Suppressor macrophage (primary cell): ENCODE data around the gene CAD.
"Not testable (repeated sequence)": the region's sequence is repeated elsewhere in the genome, so short reads cannot be mapped to it uniquely, and the experiment has no call there.

ENCODE experiments used
- DNase-seq, 4 experiments: peaks; one replicate each; pipeline ENCODE4 v3.0.0-alpha.2; 2020 to 2022
- total RNA-seq, 17 experiments: gene quantifications; one replicate each; lab custom pipeline; 2026; ENCODE audit warnings: mixed read lengths in 6 of 17, inconsistent platforms in 3 of 17; lab: John Stamatoyannopoulos, UW

The CAD gene
- 16.4 to 117 (median 50.7) reads per million in 17 experiments for total RNA-seq

- DNase-seq, result peak; percentile 94 to 98 (median 96)
Observed at GRCh38 chr2:27217173-27218121, at the start of gene CAD. Gene CAD (plus strand): TSS chr2:27217369. CDS start chr2:27217552, 183 bp downstream.

- no peak for DNase-seq
Observed at GRCh38 chr2:27170581-27171337, 46.4 kb upstream of the CAD start.

- DNase-seq, result no peak
Observed at GRCh38 chr2:27171351-27171848, 45.8 kb upstream of the CAD start.

DNA sequence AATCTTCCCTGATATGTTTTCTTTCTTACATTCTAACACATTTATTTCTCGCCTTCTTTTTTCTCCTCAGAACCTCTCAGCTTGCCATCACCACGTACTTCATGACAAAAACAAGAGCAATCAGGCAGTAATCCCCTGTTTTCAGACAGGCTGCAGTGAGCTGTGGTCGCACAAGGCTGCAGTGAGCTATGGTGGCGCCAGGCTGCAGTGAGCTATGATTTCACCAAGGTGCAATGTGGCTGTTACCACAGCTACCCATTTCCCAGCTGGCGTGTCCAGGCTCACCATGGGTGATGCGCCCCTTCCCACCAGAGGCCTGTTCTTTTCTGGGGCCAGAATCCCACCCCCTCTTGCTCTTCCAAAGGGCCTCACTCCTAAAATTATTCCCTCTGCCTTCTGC, 42.5 kb upstream of the CAD start:
- no peak for DNase-seq

- no peak for DNase-seq
Observed at GRCh38 chr2:27175330-27175729, 41.8 kb upstream of the CAD start.

- not testable (repeated sequence) for DNase-seq
Observed at GRCh38 chr2:27175781-27176180, 41.4 kb upstream of the CAD start.

DNA sequence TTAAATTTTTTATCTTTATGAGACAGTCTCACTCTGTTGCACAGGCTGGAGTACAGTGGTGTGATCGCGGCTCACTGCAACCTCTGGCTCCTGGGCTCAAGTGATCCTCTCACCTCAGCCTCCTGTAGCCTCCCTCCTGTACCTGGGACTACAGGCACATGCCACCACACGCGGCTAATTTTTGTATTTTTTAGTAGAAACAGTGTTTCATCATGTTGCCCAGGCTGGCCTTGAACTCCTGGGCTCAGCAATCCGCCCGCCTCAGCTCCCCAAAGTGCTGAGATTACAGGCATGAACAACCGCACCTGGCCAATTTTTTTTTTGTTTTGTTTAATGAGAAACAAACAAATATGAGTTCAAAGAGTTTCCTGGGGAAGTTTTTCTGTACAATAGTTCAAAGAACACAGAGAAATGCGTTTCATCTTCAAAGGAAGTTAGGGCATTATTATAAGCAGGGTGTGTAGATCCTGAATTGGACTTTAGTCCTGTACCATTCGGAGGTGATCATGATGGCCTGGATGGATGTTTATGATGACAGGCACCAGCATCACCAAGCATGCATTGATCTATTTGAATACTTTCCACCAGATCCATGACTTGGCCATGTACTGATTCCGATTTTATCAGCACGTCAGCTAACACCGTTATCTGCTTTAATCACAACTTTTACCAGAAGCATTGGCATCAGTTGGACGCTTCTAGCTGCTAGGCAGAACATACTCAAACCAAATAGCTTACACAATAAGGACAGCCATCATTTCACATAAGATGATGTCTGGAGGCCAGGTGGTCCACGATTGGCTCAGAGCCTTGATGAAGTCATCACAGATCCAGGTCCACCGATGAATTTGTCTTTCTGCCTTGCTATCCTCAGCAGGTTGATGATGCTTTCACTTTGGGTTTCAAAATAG, 39.5 kb upstream of the CAD start:
- DNase-seq, result no peak

- DNase-seq, result no peak
Observed at GRCh38 chr2:27178469-27178868, 38.7 kb upstream of the CAD start.

DNA sequence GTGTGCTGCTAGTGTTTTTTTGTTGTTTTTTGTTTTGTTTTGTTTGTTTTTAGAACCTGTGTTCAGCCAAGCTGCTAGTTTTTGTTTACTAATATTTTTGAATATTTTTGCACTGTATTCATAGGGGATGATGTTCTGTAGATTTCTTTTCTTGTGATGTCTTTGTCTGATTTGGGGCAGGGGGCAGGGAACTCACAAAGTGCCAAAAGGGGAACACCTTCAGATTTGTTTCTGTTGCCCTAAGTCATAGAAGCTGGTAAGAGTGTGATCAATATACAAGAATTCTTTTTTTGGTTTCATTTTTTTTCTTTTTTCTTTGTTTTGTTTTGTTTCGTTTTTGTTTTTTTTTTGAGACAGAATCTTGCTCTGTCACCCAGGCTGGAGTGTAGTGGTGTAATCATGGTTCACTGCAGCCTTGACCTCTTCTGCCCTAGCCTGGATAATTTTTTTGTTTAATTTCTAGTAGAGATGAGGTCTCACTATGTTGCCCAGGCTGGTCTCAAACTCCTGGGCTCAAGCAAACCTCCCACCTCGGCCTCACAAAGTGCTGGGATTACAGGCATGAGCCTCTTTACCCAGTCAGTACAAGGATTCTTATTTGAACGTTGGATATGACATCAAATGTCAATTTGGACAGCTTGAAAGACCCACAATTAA, 37.7 kb upstream of the CAD start:
- DNase-seq, result no peak

DNA sequence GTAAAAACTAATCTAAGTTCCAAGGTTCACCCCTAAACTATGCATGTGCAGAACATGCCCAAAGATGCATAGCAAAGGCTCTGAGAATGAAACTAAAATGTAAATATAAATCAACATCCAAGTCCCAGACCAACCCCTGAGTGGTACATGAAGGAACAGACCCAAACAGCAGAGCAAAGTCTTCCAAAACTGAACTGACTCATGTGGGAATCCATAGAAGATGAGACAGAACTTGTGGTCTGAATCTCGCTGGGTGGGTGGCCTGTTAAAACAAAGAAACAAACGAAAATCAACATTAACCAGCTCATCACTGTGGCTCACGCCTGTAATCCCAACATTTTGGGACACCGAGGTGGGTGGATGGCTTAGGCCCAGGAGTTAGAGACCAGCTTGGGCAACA, 34.8 kb upstream of the CAD start:
- no peak for DNase-seq

GRCh38 chr2:27184115-27184514, 33.1 kb upstream of the CAD start:
- no peak for DNase-seq

GRCh38 chr2:27185331-27186026, 31.7 kb upstream of the CAD start:
- DNase-seq, result peak; percentile 82 to 92 (median 88)

DNA sequence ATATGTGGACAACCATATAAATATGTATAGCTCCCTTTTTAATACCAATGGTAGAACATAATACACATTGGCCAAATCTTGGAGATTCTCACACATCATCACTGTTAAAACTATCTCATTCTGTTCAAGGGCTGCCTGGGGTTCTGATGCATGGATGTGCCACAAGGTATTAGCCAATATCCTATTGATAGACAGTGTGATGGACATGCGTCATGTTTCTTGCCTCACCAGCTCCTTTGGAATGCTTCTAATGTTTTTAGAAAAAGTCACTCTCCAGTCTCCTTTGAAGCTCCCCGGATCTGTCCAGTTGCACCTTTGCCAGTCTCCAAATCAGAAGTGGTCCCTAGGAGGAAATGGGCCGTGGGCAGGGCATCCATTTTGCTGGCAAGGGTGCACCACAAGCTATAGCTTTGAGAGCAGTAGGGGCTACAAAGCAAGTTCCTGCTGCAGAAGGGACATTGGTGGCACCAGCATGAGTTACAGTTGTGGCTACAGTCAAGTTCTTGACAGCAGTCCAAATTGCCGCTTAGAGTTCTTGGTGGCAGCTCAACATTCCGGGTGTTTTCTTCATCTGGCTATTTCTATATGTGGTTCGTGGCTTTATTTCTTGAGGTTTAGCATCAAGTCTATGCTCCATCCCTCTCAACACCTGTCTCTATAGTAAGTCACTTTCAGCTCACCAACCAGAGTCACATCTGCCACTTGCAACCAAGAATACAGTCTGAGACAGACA, 30.4 kb upstream of the CAD start:
- DNase-seq, result no peak

DNA sequence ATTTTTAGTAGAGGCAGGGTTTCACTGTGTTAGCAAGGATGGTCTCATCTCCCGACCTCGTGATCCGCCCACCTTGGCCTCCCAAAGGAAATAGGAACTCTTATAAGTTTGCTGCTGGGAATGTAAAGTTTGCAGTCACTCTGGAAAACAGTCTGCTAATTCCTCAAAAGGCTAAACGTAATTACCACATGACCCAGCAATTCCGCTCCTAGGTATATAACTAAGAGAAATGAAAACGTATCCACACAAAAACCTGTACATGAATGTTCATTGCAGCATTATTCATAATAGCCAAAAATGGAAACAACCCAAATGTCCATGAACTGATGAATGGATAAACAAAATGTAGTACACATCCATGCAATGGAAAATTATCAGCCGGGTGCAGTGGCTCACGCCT, 27.2 kb upstream of the CAD start:
- DNase-seq, result no peak

DNA sequence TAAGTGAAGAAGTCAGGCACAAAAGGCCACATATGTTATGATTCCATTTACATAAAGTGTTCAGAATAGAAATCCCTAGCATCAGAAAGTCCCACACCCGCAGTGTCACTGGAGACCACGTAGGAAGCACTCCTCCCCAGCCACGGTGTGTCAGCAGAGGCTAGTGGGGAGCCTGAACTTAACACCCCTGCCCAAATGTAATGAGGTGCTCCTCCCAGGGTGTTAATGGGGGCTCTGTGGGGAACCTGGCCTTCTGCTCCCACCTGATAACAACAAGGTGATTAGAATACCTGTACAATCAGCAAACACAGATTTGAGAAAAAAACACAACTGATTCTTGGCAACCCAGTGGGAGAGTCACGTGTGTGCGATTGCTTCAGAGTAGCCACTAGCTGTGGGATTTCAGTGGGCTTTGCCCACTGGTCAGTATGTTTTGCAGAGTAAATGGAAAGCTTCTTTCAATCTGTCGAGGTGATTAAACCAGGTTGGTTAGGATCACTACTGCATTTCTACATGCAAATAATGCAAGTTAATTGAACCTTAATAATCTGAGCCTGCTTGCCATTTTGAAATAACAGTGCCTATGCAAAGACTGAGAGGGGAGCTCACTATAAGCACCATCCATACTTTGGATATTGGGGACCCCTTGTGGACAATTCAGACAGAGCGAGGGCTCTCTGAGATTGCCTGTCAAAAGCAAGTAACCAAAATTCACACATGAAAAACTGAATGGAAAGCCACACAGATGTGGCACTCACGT, 25.9 kb upstream of the CAD start:
- DNase-seq, result peak; percentile 78 to 85 (median 82)

DNA sequence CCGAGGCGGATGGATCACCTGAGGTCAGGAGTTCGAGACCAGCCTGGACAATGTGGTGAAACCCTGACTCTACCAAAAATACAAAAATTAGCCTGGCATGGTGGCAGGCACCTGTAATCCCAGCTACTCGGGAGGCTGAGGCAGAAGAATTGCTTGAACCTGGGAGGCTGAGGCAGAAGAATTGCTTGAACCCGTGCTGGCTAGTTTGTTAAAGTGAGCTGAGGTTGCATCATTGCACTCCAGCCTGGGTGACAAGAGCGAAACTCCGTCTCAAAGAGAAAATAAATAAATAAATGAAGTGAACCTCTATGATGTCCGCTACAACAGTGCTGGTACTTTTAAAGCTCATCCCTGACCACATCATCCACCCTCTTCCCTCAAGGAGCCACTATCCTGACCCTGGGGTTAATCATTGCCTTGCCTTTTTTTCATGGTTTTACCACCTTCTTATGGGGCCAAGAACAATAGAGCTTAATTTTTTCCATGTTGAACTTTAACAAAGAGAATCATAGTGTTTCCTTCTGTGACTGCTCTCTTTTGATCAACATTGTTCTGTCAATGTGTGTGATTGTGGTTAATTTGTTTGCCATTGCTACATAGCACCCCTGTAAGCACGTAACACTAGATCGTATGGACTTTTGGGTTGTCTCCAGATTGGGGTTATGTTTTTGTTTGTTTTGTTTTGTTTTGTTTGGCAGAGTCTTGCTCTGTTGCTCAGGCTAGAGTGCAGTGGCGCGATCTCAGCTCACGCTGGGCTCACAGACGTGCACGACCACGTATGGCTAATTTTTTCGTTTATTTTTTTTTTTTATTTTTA, 22.4 kb upstream of the CAD start:
- no peak for DNase-seq

- DNase-seq, result not testable (repeated sequence)
Observed at GRCh38 chr2:27195799-27196198, 21.4 kb upstream of the CAD start.

GRCh38 chr2:27198068-27198467, 19.1 kb upstream of the CAD start:
- DNase-seq, result not testable (repeated sequence)

DNA sequence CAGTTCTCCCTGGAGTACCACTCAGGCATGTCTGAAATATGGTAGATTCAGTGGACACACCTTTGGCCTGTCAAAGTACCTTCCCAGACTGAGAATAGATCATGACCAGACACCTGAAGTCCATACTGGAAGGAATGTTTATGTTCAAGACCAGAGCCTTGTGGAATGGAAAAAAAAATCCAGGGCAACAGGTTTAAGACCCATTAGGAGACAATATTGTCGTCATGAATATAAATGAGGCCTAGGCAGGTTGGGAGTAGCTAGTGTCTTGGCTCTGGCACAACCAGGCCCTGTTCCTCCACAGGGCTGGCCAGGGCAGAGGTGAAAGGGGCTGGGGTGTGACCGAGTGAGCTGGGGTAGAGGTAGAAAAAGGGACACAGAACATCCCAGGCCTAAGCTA, 18.5 kb upstream of the CAD start:
- no peak for DNase-seq
